Left hindlimb (tissue), 1 donor: ENCODE results near the gene BNIP3.

Experiments
- DNase-seq: peaks from one replicate; pipeline ENCODE4 v3.0.0-alpha.2; 2018

Gene BNIP3

GRCh38 chr10:131981429-131982184 is at the start of gene BNIP3:
TSS of gene BNIP3 (minus strand) at chr10:131981923. CDS start at chr10:131981806, 117 bp downstream.
- DNase-seq, result peak; percentile 97

DNA sequence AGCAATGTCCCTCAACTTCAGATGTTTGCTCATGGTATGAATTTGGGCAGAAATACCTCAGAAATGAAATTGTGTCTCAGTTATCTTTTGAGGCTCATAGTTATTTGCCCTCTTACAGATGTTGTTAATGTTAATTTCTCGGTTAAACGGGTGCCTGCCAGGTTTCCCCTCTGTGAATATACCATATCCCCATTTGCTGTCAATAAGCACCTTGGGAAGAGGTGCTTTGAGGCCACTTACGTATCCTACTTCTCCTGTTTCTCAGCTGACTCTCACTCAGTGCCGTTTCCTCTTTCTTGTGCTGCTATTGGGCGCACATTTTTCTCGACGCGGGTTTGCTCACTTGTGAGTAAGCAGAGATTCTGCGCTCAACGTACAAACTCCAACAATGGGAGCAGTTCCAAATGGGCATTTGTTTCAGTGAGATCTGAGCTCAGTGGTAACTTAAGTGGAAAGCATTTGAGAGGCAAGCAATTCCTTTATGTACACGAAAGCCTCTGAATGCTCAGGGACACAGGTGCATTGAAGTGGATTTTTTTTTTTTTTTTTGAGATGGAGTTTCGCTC is 49.3 kb upstream of the BNIP3 start:
- DNase-seq, result no peak

- no peak for DNase-seq
Observed at GRCh38 chr10:132028706-132029105, 47.0 kb upstream of the BNIP3 start.

DNA sequence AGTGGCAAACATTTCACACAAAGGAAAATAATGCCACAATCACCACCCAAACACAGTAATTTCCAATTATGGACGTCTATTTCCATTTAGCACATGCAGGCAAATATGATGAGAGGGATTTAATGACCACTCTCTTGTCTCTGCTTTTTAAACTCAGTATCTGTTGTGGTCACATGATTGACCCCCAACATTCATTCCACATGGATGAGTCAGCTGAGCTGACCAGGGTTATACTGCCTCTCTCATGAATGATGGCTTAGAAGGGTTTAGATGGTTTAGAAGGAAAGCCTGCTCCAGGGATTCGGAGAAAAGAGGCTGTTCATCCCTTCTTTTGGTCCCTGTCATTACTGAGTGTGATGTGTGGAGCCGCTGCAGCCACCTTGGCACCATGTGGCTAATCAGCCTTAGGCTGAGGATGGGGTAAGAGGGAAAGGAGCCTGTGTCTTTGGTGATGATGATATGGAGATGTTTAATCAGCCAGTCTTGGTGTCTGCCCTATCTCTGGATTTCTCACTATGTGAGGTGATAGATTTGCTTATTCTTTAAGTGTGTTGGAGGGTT is 45.8 kb upstream of the BNIP3 start:
- DNase-seq, result no peak

- peak; percentile 66 for DNase-seq
Observed at GRCh38 chr10:132023092-132023811, 41.5 kb upstream of the BNIP3 start.

- DNase-seq, result no peak
Observed at GRCh38 chr10:132022241-132022640, 40.5 kb upstream of the BNIP3 start.

- DNase-seq, result no peak
Observed at GRCh38 chr10:132021504-132022143, 39.9 kb upstream of the BNIP3 start.

DNA sequence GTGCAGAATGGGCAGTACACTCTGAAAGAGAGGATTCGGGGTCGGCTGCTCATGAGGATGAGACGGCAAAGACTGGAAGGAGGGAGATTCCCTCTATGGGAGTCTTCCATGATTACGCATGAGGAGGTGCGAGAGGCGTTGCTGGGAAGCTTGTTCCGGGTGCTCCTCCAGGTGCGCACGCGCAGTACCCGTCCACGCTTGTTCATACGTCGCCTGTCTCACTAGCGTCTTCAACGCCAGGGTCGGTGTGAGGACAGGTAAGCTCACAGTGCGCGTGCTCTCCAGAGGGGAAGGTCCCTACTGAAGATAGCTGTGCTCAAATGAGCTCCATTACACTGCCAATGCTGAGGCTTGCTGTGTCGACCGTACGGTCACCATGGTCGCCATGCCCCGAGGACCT is 39.3 kb upstream of the BNIP3 start:
- no peak for DNase-seq

DNA sequence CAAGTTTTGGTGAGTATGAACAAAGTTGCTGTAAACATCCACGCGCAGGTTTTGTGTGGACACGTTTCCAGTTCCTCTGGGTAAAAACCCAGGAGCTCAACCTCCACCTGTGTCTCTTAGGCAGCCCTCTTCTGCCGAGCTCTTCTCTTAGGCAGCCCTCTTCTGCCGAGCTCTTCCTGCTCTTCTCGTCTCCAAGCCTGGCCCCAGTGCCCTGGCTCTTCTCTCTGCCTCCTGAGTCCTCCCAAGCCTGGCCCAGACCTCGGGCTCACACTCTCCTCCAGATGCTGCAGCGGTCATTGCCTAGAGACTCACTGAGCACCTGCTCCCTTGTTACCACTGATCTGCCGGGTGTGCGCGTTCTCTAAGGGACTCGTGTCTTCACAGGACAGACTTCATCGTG is 38.7 kb upstream of the BNIP3 start:
- DNase-seq, result no peak

- DNase-seq, result no peak
Observed at GRCh38 chr10:132019366-132019765, 37.6 kb upstream of the BNIP3 start.

GRCh38 chr10:132018446-132018845 is 36.7 kb upstream of the BNIP3 start:
- DNase-seq, result no peak

DNA sequence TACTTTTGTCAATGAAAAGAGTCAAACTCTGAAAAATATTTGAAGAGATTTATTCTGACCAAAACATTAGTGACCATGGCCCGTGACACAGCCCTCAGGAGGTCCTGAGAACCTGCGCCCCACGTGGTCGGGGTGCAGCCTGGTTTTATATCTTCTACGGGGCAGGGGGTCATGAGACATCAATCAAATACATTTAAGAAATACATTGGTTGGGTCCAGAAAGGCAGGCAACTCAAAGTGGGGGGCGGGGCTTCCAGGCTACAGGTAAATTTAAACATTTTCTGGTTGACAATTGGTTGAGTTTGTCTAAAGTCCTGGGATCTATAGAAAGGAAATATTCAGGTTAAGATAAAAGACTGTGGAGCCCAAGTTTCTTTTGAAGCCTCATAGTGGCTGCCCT is 34.8 kb upstream of the BNIP3 start:
- no peak for DNase-seq

- no peak for DNase-seq
Observed at GRCh38 chr10:132011445-132011844, 29.7 kb upstream of the BNIP3 start.

DNA sequence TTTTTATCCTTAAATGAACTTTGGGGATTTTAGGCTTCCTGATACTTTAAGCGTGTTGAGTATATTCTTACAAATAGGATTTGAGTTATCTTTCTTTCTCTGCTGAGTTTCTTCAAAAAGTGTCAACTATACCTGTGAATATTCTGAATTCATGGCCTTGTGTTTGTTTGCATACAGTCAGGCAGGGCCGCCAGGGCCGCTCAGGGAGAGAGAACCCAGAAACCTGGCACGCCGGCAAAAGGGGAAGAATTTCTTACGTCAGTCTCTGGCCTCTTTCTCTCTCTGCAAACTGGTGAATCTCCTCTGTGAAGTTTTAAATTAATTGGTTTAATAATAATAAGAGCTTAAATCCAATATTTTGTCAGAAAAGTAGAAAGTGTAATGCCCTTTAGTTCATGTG is 29.3 kb upstream of the BNIP3 start:
- DNase-seq, result no peak

- no peak for DNase-seq
Observed at GRCh38 chr10:132010483-132010882, 28.8 kb upstream of the BNIP3 start.

- no peak for DNase-seq
Observed at GRCh38 chr10:132009575-132009974, 27.9 kb upstream of the BNIP3 start.

DNA sequence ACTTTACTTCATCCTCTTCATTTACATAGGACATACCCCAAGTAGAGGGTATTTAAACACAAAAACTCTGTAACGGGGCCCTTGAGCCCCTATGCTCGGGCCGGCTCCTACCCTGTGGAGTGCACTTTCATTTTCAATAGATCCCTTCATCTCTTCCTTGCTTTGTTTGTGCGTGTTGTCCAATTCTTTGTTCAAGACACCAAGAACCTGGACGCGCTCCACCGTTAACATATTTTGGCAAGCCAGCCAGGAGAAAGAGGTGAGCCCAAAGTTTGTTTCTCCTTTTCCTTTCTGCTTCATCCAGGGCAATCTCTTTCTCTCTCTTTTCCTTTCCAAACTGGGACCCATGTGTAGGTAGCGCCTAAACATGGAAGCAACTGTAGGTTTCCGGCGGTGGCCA is 26.0 kb upstream of the BNIP3 start:
- no peak for DNase-seq

DNA sequence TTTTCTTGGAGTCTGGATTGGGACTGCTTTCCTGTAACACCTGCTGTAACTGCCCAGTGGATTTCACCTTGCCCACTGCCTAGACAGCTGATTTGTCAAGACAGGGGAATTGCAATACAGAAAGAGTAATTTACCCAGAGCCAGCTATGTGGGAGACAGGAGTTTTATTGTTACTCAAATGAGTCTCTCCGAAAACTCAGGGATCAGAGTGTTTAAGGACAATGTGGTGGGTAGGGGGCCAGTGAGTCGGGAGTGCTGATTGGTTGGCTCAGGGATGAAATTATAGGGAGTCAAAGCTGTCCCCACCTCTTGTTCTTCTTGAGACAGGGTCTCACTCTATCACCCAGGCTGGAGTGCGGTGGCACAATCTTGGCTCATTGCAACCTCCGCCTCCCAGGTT is 25.2 kb upstream of the BNIP3 start:
- no peak for DNase-seq

DNA sequence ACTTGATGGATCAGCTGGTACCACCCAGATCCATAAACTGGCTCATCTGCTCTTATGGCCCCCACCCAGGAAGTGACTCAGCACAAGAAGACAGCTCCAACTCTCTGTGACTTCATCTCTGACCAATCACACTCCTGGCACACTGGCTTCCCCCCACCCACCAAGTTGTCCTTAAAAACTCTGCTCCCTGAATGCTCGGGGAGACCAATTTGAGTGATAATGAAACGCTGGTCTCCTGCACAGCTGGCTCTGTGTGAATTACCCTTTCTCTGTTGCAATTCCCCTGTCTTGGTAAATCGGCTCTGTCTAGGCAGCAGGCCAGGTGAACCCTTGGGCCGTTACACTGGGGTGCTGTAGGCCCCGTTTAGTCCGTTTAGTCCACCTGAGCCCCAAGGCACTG is 23.4 kb upstream of the BNIP3 start:
- DNase-seq, result no peak

GRCh38 chr10:132004052-132004451 is 22.3 kb upstream of the BNIP3 start:
- DNase-seq, result no peak

DNA sequence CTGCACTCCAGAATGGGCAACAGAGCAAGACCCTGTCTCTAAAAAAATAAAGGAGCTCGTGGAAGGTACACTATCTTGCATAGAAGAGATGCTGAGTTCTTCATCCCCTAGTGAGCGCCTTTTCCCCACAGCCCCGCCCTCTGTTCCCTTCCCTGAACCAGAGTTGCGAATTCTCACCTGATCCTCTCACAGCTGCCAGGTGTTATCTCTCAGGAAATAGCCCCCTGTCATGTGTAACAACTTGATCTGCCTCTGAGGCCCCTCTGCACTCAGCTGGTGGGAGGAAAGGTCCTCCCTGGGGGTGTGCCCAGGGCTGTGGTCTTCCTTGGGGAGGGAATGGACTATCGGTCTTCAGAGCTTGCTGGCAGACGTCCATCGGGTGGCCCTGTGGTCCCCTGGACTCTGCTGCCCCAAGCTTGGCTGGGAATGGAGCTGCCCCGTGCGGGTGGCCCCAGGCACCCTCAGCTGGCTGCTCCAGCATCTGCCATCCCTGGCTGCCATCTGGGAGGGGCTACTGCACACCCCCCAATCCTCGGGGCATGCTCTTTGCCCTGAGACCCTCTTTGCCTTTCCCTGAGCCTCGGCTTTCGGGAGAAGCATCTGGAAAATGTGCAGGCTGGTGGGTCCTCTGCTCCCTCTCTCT is 21.7 kb upstream of the BNIP3 start:
- no peak for DNase-seq

- DNase-seq, result no peak
Observed at GRCh38 chr10:132002004-132002403, 20.3 kb upstream of the BNIP3 start.
